HepG2 (cell line): Measurements from ENCODE around the gene ESAM. TPM values are rescaled to one million over a fixed set of nuclear protein-coding genes. Genes with fewer than 3 reads are reported as not detected.
A peak's percentile ranks its signal among the peaks of the same experiment; 100 is the strongest.

ENCODE experiments used
- BHLHE40 ChIP-seq: IDR thresholded peaks from 2 replicates; pipeline ENCODE4 v1.6.1; 2011; ENCODE audit warnings: low read length, improper control_type of control experiment
- FOXP1 ChIP-seq, 2 experiments: fragments of 450-650 bp in 1 of 2; IDR thresholded peaks; 2 replicates each; pipeline ENCODE4 v1.6.1; 2017 to 2018; ENCODE audit warnings: antibody characterized with exemption in 1 of 2
- HDAC1 ChIP-seq: sonication (generic); formaldehyde crosslinking; IDR thresholded peaks from 2 replicates; pipeline ENCODE4 v1.5.1; 2020; ENCODE audit warnings: mild to moderate bottlenecking, missing genetic modification reagents
- NFIC ChIP-seq: IDR thresholded peaks from 2 replicates; pipeline ENCODE4 v1.6.1; 2012; ENCODE audit warnings: mild to moderate bottlenecking, low read length, inconsistent platforms
- RFXAP ChIP-seq: sonication (generic); formaldehyde crosslinking; IDR thresholded peaks from 2 replicates; pipeline ENCODE4 v1.4.0; 2020; ENCODE audit warnings: missing genetic modification reagents, borderline replicate concordance
- SATB2 ChIP-seq: sonication (generic); formaldehyde crosslinking; IDR thresholded peaks from 2 replicates; pipeline ENCODE4 v1.5.0; 2020; ENCODE audit warnings: missing genetic modification reagents
- SOX5 ChIP-seq: IDR thresholded peaks from 2 replicates; pipeline ENCODE4 v1.6.1; 2016; ENCODE audit warnings: borderline replicate concordance
- TARDBP ChIP-seq: sonication (generic); formaldehyde crosslinking; IDR thresholded peaks from 2 replicates; pipeline ENCODE4 v1.8.0; 2022; ENCODE audit warnings: mild to moderate bottlenecking, missing genetic modification reagents
- TBX2 ChIP-seq: sonication (generic); formaldehyde crosslinking; IDR thresholded peaks from 2 replicates; pipeline ENCODE4 v1.5.0; 2020; ENCODE audit warnings: missing genetic modification reagents, mild to moderate bottlenecking, borderline replicate concordance
- ZFP90 ChIP-seq: sonication (generic); formaldehyde crosslinking; IDR thresholded peaks from 2 replicates; pipeline ENCODE4 v1.8.0; 2022; ENCODE audit warnings: missing genetic modification reagents, mild to moderate bottlenecking, inconsistent platforms, borderline replicate concordance
- ZNF24 ChIP-seq: fragments of 450-650 bp; IDR thresholded peaks from 2 replicates; pipeline ENCODE4 v1.6.1; 2017; ENCODE audit warnings: antibody characterized with exemption, mild to moderate bottlenecking
- ZNF772 ChIP-seq: sonication (generic); formaldehyde crosslinking; IDR thresholded peaks from 2 replicates; pipeline ENCODE4 v1.5.0; 2020; ENCODE audit warnings: mild to moderate bottlenecking, missing genetic modification reagents
- ZNF850 ChIP-seq: sonication (generic); formaldehyde crosslinking; conservative IDR thresholded peaks from 2 replicates; pipeline ENCODE4 v1.9.0; 2021; ENCODE audit warnings: mild to moderate bottlenecking, missing genetic modification reagents
- polyA plus RNA-seq, 8 experiments: library from polyadenylated mRNA; depleted of rRNA in 3 of 8; stranded (reverse) in 7 of 8; unstranded in 1 of 8; fragments of >200 nt; fragmentation: Illumina TruSeq in 4 of 8; extraction: Trizol in 4 of 8; gene quantifications; 2 replicates each; pipeline versions ENCODE4 v1.2.1 to v1.2.3, GENCODE V29; 2011 to 2016; ENCODE audit warnings: low read depth in 4 of 8, missing spikeins in 1 of 8, mixed read lengths in 1 of 8; ENCODE audit not compliant: insufficient read depth in 1 of 8
- total RNA-seq, 5 experiments: library from RNA; depleted of rRNA; stranded (reverse); fragments of >200 nt; fragmentation: Illumina TruSeq; extraction: Trizol; gene quantifications; 2 replicates each; pipeline ENCODE4 v1.2.3, GENCODE V29; 2016; ENCODE audit warnings: low read depth in 1 of 5
- TF ChIP-seq, protein P1 (sequence below): sonication (generic); formaldehyde crosslinking; IDR thresholded peaks from 2 replicates; pipeline ENCODE4 v1.5.0; 2020; ENCODE audit warnings: mild to moderate bottlenecking, missing genetic modification reagents, borderline replicate concordance
- TF ChIP-seq, protein P2 (sequence below): sonication (generic); formaldehyde crosslinking; IDR thresholded peaks from 2 replicates; pipeline ENCODE4 v1.4.0; 2020; ENCODE audit warnings: mild to moderate bottlenecking, low read depth, missing genetic modification reagents
- TF ChIP-seq, protein P3 (sequence below): sonication (generic); formaldehyde crosslinking; IDR thresholded peaks from 2 replicates; pipeline ENCODE4 v1.4.0; 2020; ENCODE audit warnings: missing genetic modification reagents
- TF ChIP-seq, protein P4 (sequence below): sonication (generic); formaldehyde crosslinking; IDR thresholded peaks from 2 replicates; pipeline ENCODE4 v1.4.0; 2020; ENCODE audit warnings: missing genetic modification reagents, mild to moderate bottlenecking, borderline replicate concordance
- TF ChIP-seq, protein P5 (sequence below): sonication (generic); formaldehyde crosslinking; IDR thresholded peaks from 2 replicates; pipeline ENCODE4 v1.9.0; 2021; ENCODE audit warnings: missing genetic modification reagents, borderline replicate concordance

Gene ESAM
- total and polyA plus RNA-seq, 2 of the 13 experiments (the other 11 are each of a cell fraction or from before 2014, with no cell fraction given) = 1.2 to 6.8 TPM

DNA sequence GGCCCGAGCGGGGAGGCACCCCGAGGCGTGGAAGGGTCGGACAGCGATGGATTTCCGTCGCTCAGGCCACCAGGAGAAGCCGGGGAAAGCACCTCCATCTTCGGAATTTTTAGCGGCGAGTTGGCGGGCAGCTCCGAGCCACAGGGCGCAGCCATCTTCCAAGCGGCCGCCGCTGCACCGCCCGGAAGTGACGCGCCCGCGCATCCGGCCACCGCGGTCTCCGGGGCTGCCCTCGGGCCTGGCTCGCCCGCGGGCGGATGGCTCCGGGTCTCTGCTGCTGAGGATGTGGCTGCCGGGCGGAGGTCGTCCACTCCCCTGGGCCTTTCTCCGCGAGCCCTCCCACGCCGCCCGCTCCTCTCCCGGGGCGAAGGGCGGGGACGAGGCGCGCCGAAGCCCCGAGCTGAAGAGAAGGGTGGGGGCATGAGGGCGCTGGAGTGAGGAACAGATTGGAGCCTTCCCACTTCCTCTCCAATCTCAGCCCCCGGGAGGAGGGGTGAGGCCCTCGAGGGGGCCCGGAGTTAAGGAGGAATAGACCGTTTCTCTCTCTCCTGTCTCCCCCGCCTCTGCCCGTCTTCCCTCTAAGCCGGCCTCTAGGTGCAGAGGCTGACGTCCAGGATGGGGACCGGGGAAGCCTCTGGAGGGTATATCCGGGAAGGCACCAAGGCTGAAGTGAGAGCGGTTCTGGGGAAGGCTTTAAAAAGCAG is 38.3 kb upstream of the ESAM start, which contains the start of gene MSANTD2 (continued):
- TF ChIP-seq FOXP1 (IDR thresholded peaks at IDR 0.05) (no peak), FOXP1 (CRISPR knock-in tag; IDR thresholded peaks at IDR 0.05) (no peak), BHLHE40 (no peak), TBX2 (CRISPR knock-in tag) (peak; percentile 86), SOX5 (CRISPR knock-in tag) (peak; percentile 27; the same call in 1 of the 2 replicates), ZNF772 (peak; percentile 65), NFIC (no peak), HDAC1 (CRISPR knock-in tag) (peak; percentile 65), ZNF850 (CRISPR knock-in tag) (no peak), ZNF24 (no peak), ZFP90 (CRISPR knock-in tag) (peak; percentile 55; the same call in 1 of the 2 replicates), TARDBP (peak; percentile 67), SATB2 (0 out of 2 replicates have a peak, but pooled peaks have one; percentile 11), RFXAP (0 out of 2 replicates have a peak, but pooled peaks have one; percentile 17)
- TF ChIP-seq, protein P1, sequence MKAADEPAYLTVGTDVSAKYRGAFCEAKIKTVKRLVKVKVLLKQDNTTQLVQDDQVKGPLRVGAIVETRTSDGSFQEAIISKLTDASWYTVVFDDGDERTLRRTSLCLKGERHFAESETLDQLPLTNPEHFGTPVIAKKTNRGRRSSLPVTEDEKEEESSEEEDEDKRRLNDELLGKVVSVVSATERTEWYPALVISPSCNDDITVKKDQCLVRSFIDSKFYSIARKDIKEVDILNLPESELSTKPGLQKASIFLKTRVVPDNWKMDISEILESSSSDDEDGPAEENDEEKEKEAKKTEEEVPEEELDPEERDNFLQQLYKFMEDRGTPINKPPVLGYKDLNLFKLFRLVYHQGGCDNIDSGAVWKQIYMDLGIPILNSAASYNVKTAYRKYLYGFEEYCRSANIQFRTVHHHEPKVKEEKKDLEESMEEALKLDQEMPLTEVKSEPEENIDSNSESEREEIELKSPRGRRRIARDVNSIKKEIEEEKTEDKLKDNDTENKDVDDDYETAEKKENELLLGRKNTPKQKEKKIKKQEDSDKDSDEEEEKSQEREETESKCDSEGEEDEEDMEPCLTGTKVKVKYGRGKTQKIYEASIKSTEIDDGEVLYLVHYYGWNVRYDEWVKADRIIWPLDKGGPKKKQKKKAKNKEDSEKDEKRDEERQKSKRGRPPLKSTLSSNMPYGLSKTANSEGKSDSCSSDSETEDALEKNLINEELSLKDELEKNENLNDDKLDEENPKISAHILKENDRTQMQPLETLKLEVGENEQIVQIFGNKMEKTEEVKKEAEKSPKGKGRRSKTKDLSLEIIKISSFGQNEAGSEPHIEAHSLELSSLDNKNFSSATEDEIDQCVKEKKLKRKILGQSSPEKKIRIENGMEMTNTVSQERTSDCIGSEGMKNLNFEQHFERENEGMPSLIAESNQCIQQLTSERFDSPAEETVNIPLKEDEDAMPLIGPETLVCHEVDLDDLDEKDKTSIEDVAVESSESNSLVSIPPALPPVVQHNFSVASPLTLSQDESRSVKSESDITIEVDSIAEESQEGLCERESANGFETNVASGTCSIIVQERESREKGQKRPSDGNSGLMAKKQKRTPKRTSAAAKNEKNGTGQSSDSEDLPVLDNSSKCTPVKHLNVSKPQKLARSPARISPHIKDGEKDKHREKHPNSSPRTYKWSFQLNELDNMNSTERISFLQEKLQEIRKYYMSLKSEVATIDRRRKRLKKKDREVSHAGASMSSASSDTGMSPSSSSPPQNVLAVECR (CRISPR knock-in tag) = peak; percentile 80; the same call in 1 of the 2 replicates
- TF ChIP-seq, protein P2, sequence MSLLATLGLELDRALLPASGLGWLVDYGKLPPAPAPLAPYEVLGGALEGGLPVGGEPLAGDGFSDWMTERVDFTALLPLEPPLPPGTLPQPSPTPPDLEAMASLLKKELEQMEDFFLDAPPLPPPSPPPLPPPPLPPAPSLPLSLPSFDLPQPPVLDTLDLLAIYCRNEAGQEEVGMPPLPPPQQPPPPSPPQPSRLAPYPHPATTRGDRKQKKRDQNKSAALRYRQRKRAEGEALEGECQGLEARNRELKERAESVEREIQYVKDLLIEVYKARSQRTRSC = 0 out of 2 replicates have a peak, but pooled peaks have one; percentile 40
- TF ChIP-seq, protein P3, sequence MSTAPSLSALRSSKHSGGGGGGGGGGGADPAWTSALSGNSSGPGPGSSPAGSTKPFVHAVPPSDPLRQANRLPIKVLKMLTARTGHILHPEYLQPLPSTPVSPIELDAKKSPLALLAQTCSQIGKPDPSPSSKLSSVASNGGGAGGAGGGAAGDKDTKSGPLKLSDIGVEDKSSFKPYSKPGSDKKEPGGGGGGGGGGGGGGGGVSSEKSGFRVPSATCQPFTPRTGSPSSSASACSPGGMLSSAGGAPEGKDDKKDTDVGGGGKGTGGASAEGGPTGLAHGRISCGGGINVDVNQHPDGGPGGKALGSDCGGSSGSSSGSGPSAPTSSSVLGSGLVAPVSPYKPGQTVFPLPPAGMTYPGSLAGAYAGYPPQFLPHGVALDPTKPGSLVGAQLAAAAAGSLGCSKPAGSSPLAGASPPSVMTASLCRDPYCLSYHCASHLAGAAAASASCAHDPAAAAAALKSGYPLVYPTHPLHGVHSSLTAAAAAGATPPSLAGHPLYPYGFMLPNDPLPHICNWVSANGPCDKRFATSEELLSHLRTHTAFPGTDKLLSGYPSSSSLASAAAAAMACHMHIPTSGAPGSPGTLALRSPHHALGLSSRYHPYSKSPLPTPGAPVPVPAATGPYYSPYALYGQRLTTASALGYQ (CRISPR knock-in tag) = peak; percentile 26; the same call in 1 of the 2 replicates
- TF ChIP-seq, protein P4, sequence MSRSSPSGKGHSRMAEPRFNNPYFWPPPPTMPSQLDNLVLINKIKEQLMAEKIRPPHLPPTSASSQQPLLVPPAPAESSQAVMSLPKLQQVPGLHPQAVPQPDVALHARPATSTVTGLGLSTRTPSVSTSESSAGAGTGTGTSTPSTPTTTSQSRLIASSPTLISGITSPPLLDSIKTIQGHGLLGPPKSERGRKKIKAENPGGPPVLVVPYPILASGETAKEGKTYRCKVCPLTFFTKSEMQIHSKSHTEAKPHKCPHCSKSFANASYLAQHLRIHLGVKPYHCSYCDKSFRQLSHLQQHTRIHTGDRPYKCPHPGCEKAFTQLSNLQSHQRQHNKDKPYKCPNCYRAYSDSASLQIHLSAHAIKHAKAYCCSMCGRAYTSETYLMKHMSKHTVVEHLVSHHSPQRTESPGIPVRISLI (CRISPR knock-in tag) = peak; percentile 51
- TF ChIP-seq, protein P5, sequence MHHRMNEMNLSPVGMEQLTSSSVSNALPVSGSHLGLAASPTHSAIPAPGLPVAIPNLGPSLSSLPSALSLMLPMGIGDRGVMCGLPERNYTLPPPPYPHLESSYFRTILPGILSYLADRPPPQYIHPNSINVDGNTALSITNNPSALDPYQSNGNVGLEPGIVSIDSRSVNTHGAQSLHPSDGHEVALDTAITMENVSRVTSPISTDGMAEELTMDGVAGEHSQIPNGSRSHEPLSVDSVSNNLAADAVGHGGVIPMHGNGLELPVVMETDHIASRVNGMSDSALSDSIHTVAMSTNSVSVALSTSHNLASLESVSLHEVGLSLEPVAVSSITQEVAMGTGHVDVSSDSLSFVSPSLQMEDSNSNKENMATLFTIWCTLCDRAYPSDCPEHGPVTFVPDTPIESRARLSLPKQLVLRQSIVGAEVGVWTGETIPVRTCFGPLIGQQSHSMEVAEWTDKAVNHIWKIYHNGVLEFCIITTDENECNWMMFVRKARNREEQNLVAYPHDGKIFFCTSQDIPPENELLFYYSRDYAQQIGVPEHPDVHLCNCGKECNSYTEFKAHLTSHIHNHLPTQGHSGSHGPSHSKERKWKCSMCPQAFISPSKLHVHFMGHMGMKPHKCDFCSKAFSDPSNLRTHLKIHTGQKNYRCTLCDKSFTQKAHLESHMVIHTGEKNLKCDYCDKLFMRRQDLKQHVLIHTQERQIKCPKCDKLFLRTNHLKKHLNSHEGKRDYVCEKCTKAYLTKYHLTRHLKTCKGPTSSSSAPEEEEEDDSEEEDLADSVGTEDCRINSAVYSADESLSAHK (CRISPR knock-in tag) = no peak
